Esophagus mucosa (tissue), 1 donor: ENCODE measurements around the gene TMEM121. TPM values are rescaled to one million over a fixed set of nuclear protein-coding genes. Genes with fewer than 3 reads are reported as not detected.
A peak's percentile ranks its signal among the peaks of the same experiment; 100 is the strongest.

Experiments used
- ATAC-seq: fragments of 200-7000 bp; cut with Tn5 transposase; one replicate; pipeline ENCODE4 v1.9.1; 2020
- total RNA-seq: library from RNA; stranded (reverse); gene quantifications from one replicate; pipeline ENCODE4 v1.2.4, GENCODE V29; 2023
- donor health status: DM: yes; HTN: yes; CAD: no.

Gene TMEM121
- total RNA-seq, 1 donor from 2014 or later, result 0.48 TPM

DNA sequence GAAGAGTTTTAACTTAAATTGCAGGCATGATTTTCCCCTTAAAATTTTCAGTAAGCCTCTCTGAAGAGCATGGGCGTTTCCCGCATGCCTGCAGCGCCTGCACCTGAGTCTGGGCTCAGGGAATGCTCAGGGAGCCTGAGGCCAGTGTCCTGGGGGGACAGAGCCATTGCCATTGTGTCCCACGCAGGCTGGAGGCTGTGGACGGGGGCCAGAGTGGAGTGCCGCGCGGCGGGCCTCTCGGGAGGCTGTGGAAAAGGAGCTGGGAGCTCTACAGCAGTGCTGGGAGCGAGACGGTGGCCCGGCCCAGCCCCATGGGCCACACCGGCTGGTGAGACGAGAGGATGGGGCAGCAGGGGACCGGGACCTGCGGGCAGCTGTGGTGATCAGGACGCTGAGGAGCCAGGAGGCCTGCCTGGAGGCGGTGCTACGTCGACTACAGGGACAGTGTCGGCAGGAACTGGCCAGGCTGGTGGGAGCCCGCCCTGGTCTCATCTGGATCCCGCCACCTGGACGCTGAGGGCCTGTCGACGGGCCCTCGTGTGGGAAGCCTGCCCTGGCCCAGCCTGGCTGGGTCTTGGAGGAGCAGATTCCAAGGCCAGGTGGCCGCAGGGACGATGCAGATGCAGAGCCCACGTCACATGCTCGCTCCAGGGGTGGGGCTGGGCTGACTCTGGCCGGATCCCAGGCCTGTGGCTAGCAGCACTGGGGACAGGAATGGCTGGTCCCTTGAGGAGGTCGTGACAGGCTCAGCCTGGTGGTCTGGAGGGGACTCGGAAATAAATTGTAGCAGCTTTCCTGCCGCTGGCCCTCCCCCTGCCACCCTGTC lies 27.7 kb upstream of the TMEM121 start:
- ATAC-seq, result no peak

DNA sequence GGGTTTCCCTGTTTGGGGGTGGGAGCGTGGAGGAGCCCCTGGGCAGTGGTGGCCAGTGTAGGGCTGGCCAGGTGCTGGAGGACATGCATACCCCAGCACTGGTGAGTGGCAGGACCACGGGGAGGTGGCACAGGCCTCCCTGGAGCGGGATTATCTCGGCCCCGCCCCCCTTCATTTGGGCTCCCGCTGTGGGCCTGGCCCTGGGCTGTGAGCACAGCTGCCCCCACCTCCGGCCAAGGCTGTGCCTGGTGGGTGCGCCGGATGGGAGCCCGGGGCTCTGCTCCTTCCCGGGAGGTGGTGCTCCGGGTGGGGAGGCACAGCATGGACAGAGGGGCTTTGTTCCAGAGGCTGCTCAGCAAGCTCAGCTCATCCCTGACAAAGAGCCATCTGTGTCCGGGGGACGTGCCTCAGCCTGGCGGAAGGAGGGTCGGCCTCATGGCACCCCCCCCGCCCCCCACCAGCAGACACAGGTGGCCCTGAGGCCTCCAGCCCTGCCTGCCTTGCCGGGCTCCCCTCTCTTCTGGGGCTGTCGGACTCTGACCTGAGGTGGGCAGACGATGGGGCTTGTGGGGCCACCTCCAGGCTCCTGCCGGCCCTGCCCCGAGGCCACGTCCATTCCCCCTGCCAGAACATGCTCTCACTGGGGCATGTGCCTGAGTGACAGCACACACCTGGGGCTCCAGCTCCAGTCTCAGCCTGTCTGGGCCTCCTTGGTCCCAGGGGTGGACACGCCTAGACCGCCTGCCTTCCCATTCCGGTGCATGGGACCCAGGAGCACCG lies 26.9 kb upstream of the TMEM121 start:
- peak; percentile 37 for ATAC-seq

DNA sequence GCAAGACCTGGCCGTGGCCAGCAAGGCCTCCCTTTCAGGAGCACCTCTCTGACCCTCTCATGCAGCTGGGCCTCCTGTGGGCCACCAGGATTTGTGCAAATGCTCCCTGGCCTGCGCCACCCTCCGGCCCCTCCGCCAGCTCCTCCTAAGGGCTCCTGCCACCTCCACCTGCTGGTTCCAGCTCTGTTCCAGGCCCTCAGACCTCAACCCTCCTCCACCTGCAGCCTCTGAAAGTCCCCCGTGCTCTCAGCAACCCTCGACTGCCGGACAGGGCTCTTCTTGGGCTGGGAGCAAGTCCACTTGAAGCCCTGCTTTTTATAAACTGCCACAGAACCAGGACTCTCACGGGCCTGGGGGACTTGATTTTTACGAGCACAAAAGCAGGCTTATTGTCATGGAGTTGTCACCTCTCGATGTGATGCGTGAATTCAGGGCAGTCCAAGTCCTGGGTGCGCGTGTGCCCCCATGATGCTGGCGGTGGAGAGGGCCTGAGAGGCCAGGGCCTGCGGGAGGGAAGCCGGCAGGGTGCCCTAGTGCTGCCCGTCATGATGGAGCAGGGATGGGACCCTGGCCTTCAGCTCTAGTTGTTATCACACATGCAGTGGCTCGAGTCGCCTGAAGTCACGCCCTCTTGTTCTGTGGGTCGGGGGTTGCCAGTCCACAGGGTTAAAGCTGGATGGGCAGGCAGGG lies 26.2 kb upstream of the TMEM121 start:
- no peak for ATAC-seq

DNA sequence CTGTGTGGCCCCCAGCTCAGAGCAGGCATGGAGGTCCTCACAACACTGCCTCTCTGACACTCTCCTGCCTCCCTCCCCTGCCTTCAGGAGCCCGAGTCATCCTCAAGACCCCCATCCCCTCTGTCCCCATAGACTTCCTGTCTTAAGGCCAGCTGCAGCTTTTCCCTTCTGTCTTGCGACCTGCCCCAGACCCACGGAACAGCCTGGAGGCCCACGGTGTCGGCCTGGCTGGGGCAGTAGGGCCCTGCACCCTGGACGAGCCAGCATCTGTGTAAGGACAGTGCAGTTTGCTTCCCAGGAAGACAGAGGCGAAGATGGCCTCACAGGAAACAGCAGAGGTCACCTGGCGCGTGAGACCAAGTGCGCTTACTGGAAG lies 25.7 kb upstream of the TMEM121 start:
- ATAC-seq, result no peak

DNA sequence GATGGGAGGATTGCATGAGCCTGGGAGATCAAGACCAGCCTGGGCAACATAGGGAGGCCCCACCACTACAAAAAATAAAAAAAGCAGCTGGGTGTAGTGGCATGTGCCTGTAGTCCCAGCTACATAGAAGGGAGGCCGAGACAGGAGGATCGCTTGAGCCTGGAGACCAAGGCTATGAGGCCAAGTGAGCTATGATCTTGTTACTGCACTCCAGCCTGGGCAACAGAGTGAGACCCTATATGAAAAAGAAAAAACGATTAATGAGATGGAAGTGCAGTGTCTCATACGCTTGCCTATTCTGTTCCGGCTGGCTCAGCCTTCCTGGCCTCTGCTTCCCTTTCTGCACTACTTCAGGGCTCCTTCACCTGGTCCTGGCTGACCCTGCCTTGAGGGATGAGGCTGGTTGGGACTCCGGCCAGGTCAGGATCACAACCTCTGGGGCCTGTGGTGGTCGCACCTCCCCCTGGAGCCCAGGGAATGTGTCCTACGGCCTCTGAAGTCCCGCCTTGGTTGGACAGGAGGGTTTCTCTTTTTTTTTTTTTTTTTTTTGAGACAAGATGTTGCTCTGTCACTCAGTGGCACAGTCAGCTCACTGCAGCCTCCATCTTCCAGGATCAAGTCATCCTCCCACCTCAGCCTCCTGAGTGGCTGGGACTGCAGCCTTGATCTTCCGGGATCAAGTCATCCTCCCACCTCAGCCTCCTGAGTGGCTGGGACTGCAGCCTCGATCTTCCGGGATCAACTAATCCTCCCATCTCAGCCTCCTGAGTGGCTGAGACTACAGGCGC lies 24.7 kb upstream of the TMEM121 start:
- no peak for ATAC-seq

DNA sequence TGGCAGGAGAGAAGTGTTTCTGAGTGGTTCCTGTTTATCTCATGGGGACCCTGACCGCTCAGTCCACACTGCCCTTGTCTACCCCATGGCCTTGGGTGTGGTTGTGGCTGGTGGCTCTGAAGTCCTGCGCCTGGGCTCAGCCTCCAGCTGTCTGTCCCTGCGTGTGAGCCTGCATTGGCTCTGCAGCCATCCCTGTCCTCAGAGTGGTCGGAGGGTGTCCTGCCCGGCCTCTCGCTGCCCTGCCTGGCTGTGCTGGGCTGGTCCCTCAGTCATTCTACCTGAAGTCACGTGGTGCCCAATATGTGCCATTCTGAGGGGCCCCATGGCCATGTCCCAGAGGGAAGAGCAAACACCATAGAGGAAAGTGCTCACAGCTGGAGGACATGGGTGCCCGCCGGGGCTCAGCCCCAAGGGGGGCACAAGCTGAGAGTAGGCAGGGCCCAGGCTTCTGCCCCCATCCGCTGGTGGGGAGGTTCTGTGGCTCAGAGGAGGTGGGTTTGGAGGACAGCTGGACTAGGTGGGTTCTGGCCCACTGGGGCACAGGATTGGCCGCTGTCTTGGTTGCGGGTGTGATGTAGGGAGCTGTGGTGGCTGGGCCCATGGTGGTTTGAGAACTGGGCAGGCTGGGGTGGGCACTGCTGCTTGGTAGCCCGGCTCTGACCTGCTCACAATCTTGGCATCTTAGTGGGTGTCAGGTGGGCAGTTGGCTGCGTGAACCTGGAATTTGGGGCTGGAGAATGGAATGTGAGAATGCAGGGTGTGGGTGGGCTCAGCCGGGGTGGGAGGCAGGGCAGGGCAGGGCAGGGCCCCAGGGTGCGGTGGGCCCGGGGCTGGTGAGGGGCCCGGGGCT lies 23.7 kb upstream of the TMEM121 start:
- no peak for ATAC-seq

DNA sequence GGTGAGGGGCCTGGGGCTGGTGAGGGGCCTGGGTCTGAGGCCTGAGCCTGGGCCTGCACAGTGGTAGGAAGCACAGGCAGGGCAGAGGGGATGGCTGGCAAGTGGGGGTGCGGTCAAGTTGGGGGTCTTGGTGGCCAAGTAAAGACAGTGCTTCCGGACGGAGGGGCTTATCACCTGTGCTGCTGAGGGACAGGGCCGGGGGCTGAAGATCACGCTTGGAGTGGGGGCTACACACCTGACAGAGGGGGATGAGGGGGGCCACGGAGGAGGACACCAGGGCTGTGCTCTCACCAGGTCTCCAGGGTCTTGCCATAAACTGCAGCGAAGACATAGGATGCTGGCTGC lies 23.1 kb upstream of the TMEM121 start:
- peak; percentile 3 for ATAC-seq

DNA sequence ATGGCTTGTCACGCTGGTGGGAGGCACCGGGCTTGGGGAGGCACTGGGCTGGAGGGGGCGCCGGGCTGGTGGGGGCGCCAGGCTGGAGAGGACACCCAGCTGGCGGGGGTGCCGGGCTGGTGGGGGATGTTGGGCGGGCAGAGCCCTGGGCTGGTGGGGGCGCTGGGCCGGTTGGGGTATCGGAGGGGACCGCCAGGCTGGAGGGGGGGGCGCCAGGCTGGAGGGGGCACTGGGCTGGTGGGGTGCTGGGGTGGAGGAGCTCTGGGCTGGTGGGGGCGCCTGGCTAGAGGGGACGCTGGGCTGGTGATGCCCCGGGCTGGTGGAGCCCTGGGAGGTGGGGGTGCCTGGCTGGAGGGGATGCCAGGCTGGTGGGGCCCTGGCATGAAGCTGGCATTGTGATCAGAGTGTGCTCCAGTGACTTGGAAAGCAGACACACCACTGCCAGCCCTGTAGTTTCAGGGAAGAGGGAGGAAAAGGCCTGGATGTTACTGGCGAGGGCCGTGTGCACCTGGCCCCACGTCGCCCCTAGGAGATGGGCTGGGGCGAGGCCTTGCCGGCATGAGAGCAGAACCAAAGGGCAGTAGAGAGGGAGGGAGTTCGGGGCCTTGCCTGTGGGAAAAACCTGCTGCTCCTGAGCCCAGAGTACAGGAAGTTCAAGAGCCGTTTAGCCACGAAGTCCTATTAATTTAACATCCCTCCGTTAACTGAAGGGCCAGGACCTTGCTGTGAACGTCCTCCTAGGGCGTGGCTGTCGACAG lies 22.3 kb upstream of the TMEM121 start:
- no peak for ATAC-seq

DNA sequence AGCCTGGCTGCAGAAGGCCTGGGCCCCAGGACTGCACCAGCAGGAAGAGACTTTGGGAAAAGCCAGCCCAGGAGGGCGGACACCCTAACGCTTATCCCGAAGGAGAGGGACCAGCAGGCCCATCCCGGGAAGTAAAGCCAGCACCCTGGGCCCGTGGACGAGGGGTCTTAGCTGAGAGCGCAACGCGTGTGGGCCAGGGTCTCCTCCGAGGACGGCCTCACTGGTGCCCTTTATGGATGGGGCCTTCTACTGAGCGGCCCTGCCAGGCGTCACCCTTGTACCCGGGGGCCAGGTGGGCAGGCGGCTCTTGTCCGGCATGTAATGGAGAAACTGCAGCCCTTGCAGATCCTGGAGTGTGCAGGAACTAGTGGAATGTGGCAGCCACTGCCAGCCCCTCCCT lies 21.3 kb upstream of the TMEM121 start:
- no peak for ATAC-seq

DNA sequence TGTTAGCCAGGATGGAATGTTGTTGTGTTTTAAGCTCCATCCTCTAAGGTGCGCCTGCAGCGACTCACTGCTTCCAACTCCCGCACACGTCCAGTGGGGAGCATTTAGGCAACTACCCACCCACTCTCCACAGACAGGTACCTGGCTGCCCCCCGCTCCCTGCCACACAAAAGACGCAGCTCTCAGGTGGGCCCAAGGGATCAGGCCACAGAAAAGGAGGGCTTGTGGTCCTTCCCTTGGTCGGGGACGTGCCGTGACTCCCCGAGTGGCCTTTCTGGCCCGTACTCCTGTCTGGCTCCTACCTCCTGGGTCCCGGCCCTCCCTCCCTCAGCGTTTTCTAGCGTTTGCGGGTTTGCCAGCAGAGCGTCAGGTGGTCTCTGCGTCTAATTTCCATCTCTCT lies 19.1 kb upstream of the TMEM121 start:
- ATAC-seq, result no peak

DNA sequence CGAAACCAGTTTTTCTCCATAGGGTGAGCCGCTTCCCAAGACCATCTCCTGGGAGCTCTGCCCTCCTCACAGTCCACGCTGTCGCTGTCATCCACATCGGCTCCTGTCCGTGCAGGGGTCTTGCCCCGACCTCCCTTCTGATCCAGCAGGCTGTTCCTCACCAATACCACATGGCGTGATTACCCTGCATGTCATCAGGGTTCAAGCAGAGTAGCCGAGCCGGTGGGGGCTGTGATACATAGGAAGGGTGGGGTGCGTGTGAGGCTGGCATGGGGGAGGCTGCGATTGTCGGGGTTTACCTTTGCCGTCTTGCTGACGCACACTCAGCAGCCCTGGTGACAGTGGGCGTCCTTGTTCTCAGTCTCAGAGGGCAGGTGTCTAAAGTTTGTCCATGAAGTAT lies 18.3 kb upstream of the TMEM121 start:
- ATAC-seq, result no peak

DNA sequence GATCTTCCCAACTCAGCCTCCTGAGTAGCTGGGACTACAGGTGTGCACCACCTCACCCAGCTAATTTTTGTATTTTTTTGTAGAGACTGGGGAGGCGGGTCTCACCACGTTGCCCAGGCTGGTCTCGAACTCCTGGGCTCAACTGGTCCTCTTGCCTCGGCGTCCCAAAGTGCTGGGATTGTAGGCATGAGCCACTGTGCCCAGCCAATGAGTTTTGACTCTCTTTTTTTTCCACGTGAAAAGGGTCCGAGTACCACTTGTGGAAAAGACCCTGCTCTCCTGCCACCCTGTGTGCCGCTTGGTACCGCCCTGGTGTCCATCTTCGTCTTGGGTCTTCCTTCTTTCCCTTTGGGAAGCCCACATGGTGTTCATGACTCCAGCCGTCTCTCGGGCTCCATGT lies 17.8 kb upstream of the TMEM121 start:
- ATAC-seq, result no peak

DNA sequence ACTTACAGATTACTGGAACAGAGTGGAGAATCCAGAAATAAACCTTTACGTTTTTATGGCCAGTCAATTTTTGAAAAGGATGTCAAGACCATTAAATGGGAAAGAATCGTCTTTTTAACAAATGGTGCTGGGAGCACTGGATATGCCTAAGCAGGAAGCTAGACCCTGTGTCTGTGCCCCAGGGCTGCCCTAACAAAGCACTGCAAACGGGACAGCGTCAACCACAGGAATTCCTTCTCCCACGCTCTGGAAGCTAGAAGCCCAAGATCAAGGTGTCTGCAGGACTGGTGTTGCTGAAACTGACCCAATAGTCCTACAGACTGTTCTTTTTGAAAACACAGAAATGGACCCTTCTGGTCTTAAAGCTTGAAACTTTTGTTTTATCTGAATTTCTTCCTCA lies 9.3 kb upstream of the TMEM121 start:
- ATAC-seq, result no peak

DNA sequence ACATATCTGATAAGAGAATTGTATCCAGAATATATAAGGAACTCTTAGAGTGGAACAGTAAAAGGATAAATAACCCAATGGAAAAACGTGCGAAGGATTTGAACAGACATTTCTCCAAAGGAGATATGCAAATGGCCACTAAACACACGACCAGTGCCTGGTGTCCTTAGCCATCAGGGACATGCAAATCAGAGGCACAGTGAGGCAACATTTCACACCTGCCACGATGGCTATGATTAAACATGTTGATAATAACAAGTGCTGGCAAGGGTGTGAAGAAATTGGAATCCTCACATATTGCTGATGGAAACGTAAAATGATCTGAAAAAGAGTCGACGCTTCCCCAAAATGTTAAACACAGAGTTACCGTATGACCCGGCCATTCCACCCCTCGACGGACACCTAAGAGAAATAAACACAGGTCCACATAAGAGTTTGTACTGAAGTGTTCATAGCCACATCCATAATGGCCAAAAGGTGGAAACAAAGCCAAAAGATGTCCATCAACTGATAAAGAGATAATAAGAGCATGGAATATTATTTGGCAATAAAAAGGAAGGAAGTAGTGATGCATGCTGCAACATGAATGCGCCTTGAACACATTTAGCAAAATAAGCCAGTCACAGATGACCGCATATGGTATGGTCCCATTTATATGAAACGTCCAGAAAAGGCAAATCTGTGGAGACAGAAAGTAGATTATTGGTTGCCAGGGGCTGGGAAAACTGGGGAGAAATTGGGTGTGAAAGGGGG lies 6.3 kb upstream of the TMEM121 start:
- ATAC-seq, result no peak

DNA sequence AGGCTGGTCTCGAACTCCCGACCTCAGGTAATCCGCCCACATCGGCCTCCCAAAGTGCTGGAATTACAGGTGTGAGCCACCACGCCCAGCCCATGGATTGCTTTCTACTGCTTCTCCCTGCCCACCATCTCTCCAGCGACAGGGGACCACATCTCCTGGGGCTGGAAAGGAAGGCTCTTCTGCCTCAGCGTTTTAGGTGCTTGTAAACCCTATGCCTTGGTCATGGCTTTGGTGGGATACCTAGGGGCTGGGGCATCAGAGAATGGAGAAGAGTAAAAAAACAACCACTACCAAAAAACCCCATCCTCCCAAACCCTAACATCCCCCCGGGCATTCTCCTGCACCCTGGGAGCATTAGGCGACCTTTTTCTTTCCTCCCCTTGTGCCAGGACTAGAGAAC lies 1.1 kb upstream of the TMEM121 start:
- no peak for ATAC-seq

DNA sequence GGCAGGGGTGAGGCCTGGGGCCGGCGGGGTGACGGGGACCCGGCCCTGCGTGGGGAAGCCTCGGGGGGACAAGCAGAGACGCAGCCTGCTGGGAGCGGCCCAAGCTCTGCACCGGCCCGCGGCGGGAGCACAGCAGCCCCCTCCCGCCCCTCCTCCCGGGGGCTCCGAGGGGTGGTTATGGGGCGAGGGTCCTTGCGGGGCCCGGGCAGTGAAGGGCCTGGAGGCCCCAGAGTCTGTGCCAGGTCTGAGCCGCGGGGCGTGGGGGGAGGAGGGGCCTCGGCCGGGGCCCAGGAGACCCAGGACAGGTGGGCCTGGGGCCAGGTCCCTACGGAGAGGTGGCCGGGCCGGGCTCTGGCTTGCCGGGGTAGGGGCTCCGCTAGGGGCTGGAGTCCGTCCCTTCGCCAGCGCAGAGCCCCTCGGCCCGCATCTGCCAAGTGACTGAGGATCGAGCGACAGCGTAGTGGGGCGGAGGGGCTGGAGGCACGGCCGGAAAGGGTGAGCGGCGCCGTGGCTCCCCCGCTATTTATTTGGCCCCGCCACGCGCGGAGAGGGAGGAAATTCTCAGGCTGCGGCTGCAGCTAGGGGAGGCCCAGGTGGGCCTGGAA lies 495 bp downstream of the TMEM121 start:
- no peak for ATAC-seq

DNA sequence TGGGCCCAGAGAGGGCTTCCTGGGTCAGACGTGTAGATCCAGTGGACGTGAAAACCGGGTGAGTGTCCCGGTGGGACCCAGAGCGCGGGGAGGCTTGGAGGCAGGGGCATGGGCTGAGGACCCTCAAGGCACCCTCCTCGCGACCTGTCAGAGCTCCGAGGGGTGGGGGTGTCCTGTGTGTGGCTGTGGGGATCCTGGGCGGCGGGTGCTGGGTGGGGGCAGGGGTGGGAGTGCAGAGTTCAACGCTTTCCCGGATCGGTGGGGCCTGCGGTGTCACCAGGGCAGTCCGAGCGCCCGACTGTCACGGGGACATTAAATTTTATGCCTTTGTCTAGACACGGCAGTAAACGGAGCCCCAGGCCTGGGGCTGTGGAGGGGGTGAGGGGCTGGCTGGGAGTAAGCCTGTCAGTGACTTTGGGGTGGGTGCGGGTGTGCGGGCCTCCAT lies 1.0 kb downstream of the TMEM121 start:
- ATAC-seq, result no peak

DNA sequence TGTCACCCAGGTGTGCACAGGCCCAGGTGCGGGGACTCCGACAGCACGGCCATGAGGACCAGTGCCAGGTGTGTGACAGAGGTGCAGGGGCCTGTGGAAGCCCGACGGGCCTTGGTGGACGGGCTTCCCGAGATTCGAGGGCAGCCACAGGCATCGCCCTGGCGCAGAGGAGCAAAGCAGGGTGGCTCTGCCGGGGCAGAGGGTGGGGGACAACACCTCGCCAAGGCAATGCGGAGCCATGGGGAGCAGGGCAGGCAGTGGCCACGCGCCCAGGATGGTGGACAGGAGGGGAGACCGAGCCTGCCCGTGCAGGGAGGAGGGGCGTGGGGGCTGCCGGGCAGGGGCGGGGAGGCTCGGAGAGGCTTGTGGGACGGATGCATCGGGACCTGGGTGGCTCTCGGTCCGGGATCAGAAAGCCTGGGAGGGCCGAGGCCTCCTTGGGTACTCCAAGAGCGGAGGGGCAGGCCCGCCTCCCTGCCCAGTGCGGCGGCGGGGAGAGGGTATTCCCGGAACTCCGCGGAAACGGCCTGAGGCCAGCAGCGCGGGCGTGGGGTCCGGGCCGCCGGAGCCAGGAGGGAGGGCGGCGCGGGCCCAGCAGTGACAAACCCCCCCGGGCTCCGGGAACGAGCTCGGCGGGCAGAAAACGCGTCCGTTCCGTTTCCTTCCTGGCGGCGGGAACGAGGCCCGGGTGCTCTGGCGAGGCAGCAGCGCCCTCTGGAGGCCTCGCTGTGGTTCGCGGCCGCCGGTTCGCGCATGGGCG lies 1.6 kb downstream of the TMEM121 start:
- ATAC-seq, result peak; percentile 70
